GM18873 (cell line): ENCODE results near the gene SNX15.
"Not testable (repeated sequence)": the region's sequence is repeated elsewhere in the genome, so short reads cannot be mapped to it uniquely, and the experiment has no call there.

Source experiments
- ATAC-seq: cut with Tn5 transposase; IDR thresholded peaks from one replicate; pipeline ENCODE4 v1.9.1; 2021; ENCODE audit warnings: mild to moderate bottlenecking, moderate library complexity, moderate number of reproducible peaks; ENCODE audit not compliant: unreplicated experiment, low FRiP score

The SNX15 gene, protein sequence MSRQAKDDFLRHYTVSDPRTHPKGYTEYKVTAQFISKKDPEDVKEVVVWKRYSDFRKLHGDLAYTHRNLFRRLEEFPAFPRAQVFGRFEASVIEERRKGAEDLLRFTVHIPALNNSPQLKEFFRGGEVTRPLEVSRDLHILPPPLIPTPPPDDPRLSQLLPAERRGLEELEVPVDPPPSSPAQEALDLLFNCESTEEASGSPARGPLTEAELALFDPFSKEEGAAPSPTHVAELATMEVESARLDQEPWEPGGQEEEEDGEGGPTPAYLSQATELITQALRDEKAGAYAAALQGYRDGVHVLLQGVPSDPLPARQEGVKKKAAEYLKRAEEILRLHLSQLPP

GRCh38 chr11:65027213-65028067 lies at the start of gene SNX15:
SNX15 (plus strand) TSS chr11:65027439; CDS start chr11:65027538, 99 bp downstream.
- ATAC-seq, result peak; percentile 78

DNA sequence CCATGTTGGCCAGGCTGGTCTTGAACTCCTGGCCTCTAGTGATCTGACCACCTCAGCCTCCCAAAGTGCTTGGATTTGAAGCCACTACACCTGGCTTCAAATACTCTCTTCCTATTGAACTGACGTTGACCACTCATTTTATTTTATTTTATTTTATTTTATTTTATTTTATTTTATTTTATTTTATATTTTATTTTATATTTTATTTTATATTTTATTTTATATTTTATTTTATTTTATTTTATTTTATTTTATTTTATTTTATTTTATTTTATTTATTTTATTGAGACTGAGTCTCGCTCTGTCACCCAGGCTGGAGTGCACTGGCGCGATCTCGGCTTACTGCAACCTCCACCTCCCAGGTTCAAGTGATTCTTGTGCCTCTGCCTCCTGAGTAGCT lies 43.9 kb upstream of the SNX15 start:
- ATAC-seq, result not testable (repeated sequence)

DNA sequence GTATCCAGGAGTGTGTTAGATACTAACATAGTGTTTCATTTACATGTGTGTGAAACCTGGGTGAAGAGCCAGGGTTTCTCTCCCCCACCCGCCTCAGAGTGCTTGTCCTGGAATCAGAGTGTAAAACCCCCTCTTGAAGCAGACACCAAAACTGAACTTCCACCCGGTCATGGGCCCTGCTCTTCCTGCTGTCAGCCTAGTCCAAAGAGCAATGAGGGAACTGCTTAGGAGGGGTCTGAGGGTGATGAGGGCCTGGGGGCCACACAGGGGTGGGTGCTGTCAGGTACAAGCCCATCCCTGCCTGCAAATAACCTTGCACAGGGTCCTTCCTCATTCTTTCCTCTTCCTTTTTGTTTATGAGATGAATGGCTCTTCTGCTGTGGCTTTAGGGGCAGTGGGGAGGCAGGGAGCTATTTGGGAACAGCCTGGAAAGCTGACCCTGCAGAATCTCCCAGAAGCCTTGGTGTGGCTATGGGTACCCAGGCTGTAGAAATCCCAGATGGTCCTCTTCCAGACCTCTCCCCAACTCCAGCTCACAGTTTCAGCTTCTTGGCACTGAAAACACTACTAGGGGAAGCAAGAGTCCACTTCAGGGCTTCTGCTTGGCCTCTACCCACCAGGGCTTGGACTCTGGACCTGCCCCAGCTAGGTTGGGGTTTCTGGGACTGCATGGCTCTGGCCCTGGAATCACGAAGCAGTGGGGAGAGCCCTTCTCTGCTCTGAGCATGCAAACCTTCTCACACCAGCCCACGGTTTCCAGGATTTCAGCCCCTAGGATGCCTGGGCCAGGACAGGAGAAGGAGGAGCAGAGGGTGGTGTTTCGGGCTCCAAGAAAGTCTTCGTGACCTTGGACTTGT lies 39.0 kb upstream of the SNX15 start:
- no peak for ATAC-seq

- ATAC-seq, result no peak
These were observed 37.8 kb upstream of the SNX15 start for GRCh38 chr11:64989416-64989815.

DNA sequence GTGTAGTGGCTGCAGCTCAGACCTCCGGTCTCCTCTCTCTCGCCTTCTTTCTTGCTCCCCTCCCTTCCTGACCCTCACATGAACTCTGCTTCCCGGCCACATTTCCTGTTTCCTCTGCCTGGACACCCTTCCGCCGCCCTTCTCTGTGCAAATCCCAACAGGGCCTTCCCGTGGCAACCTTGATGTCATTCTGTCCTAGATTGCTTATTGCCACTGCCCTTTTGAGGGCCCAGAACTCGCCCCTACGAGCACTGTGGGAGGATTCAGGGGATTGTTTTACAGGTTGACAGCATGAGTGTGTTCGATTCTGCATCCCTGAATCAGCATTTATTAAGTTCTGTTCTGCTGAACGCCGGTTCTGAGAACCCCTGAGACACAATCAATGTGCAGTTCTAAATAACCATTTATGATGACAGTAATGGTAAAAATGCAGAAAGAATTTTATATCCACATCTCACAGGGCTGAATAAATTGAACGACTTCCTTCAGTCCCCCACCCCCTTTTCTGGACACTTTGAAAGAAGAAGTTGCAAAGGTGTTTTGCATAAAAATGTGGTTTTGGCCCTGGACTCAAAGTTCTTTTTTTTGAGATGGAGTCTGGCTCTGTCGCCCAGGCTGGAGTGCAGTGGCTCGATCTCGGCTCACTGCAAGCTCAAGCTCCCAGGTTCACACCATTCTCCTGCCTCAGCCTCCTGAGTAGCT lies 36.9 kb upstream of the SNX15 start:
- ATAC-seq, result no peak

GRCh38 chr11:64994318-64994717 lies 32.9 kb upstream of the SNX15 start:
- ATAC-seq, result no peak

- ATAC-seq, result no peak
These were observed 30.9 kb upstream of the SNX15 start for GRCh38 chr11:64996327-64996709.

DNA sequence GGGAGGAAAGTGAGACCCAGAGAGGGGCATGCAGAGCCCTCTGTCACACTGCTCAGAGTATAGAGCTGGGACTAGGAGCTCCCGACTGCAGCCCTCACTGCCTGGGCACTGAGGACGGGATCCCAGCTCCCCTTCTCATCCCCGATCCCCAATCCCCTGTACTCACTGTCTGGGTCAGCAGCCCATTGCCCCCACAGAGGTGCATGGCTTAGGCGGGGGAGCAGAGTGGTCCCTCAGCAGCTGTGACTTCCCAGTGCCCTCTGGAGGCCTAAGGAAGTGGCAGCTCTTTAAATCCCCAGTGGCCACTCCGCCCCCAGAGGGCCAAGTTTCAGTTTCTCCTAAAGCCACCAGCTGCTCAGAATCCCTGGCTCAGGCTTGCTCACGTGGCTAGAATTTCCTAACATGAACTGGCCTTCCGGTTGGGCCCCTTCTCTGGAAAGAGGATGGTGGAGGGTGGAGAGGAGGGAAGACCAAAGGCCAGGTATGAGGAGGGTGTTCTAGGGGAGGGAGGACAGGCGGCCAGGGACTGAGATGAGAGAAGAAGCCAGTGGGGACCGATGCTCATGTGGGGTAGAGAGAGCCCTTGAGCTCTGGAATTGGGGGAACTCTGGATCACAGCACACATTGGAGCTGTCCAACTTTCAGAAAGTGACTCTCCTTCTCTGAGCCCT lies 30.4 kb upstream of the SNX15 start, which contains the start of gene BATF2:
Gene BATF2, minus strand, starts transcription at position 262 of the 671 bp plus-strand sequence. Its CDS starts 57 bp downstream, at position 205.
- ATAC-seq, result no peak

DNA sequence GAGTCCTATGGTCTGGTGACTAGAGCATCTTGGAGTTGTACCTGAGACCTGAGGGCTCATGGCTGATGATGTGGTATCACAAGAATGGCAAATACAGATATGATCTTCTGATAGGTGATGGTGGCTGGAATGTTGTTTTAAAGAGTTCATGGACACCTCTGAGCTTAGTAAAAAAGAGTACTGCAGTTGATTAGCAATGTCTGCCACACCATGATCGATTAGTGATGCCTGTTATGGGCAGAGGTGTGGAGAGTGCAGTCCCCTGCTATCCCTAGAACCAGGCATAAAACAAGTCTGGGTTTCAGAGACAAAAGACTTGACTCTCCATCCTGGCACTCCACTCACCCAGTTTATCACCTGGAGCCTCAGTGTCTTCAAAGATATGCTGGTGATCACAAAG lies 29.1 kb upstream of the SNX15 start:
- no peak for ATAC-seq

- ATAC-seq, result no peak
These were observed 28.4 kb upstream of the SNX15 start for GRCh38 chr11:64998690-64999431.

GRCh38 chr11:64999478-64999877 lies 27.8 kb upstream of the SNX15 start:
- no peak for ATAC-seq

DNA sequence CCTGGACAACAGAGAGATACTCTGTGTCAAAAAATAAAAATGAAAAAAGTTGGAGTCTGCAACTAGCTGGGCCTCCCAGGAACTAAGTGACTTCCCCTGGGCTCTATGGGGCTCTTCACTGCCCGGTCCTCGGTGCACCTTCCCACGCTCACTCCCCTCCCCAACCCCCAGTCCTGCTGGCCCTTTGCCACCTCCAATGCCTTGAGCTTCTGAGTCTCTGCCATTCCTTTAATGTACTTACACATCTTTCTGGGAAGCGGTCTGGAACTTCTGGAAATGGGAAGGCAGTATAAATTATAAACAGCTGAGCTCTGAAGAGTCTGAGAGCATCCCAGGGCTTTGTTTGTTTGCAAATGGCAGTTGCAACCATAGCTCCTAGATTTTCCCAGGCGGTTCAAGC lies 24.5 kb upstream of the SNX15 start:
- no peak for ATAC-seq

GRCh38 chr11:65003282-65003681 lies 24.0 kb upstream of the SNX15 start:
- no peak for ATAC-seq

GRCh38 chr11:65003968-65004367 lies 23.3 kb upstream of the SNX15 start:
- not testable (repeated sequence) for ATAC-seq

DNA sequence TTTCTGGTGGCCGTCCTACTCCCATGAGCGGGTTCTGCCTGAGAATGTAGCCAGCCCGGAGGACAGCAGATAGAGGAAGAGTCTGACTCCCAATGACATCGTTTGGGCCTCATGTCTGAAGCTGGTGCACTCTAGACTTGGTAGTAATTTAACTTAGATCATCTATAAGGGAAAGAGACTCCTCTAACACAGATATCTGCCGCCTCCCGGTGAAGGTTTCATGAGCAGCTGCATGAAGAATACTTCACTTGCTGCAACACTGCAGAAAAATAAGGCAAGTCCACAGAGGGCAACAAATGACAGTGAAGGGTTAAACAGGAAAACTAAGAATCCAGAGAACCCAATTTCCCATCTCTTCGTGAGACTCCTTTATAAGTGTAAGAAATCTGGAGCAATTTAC lies 19.2 kb upstream of the SNX15 start:
- ATAC-seq, result no peak

GRCh38 chr11:65008873-65009272 lies 18.4 kb upstream of the SNX15 start:
- ATAC-seq, result no peak

DNA sequence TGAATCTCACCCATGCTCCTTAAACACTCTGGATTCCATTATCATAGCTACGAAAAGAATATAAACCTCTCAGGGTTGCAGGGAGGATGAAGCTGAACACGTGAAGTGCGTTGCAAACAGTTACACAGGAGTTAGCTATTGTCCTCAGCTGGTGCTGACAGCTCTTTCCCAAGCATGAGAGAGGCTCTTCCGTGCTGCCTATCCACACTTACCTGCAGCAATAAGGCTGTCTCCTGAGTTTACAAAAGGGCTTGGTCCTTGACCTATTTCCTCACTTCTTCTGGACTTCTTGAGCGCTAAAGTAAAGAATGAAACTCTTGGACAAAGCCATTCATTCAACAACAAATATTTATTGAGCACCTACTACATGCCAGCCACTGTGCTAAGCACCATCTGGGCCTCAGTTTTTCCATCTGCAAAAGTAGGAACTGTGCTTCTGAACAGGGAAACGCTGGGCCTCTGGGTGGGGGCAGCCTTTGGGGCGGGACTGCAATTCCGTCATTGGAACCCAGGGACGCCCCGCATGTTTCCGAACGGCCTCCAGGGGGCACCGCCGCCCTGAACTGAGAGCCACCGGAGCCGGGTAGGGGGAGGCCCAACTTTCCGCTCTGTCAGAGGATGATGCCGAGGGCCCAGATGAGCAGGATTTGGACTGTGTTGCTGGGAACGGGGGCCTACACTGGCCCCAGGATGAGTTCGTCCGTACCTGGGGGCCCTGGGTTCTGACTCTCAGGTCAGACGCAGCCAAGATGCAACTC lies 13.9 kb upstream of the SNX15 start:
- ATAC-seq, result peak; percentile 59
